HL-60 (cell line): ENCODE measurements around the gene RHOH.

Experiments
- DNase-seq, 2 experiments: peaks; one replicate each; pipeline ENCODE4 v3.0.0-alpha.2; 2010 to 2020; ENCODE audit warnings: low read depth in 1 of 2, low spot score in 1 of 2
- H3K27ac ChIP-seq: fragments of 250-450 bp; sonication (Bioruptor Pico); replicated peaks from 2 replicates; pipeline ENCODE4 v1.5.1; 2020; ENCODE audit warnings: mild to moderate bottlenecking, moderate library complexity
- H3K27me3 ChIP-seq: fragments of 250-450 bp; sonication (Bioruptor Pico); 2 replicates; pipeline ENCODE4 v1.5.1; 2021; ENCODE audit warnings: mild to moderate bottlenecking, moderate library complexity; ENCODE audit not compliant: insufficient read depth, poor library complexity, severe bottlenecking
- H3K4me3 ChIP-seq: replicated peaks from 2 replicates; pipeline ENCODE4 v1.5.1; 2011; ENCODE audit warnings: mild to moderate bottlenecking, control low read depth, low read length; ENCODE audit not compliant: insufficient read depth
- GABPA ChIP-seq: IDR thresholded peaks from 2 replicates; pipeline ENCODE4 v1.6.1; 2012; ENCODE audit warnings: low read depth
- POLR2AphosphoS5 ChIP-seq: IDR thresholded peaks from 2 replicates; pipeline ENCODE4 v1.6.1; 2012; ENCODE audit warnings: low read depth
- REST ChIP-seq: IDR thresholded peaks from 2 replicates; pipeline ENCODE4 v1.6.1; 2012; ENCODE audit warnings: low read depth; ENCODE audit not compliant: insufficient replicate concordance
- SPI1 ChIP-seq: IDR thresholded peaks from 2 replicates; pipeline ENCODE4 v1.6.1; 2012; ENCODE audit warnings: low read depth, mild to moderate bottlenecking, borderline replicate concordance
- TF ChIP-seq, protein P1 (sequence below): IDR thresholded peaks from one replicate; pipeline ENCODE4 v1.5.1; 2011; ENCODE audit warnings: low read length, control low read depth, inconsistent platforms; ENCODE audit not compliant: insufficient read depth

The RHOH gene

GRCh38 chr4:40264995-40265909 lies 68.4 kb downstream of the RHOH start:
- DNase-seq: peak in 1 of 2 experiments; percentile 74
- no peak overlapping the region for H3K27ac ChIP-seq

GRCh38 chr4:40265910-40266274 lies 69.1 kb downstream of the RHOH start:
- Histone ChIP-seq H3K27ac (no peak overlapping the region), H3K27me3 (no peaks in the 10 kb centered on the region), H3K4me3 (no peak overlapping the region)
- DNase-seq: no peak
- TF ChIP-seq REST (no peak), GABPA (no peak)

More at GRCh38 chr4:40264995-40265909, 68.4 kb downstream of the RHOH start:
- Histone ChIP-seq H3K4me3 (no peak overlapping the region), H3K27me3 (no peaks in the 10 kb centered on the region)
- peak; percentile 29; the same call in 1 of the 2 replicates for TF ChIP-seq POLR2AphosphoS5
- TF ChIP-seq, protein P1, sequence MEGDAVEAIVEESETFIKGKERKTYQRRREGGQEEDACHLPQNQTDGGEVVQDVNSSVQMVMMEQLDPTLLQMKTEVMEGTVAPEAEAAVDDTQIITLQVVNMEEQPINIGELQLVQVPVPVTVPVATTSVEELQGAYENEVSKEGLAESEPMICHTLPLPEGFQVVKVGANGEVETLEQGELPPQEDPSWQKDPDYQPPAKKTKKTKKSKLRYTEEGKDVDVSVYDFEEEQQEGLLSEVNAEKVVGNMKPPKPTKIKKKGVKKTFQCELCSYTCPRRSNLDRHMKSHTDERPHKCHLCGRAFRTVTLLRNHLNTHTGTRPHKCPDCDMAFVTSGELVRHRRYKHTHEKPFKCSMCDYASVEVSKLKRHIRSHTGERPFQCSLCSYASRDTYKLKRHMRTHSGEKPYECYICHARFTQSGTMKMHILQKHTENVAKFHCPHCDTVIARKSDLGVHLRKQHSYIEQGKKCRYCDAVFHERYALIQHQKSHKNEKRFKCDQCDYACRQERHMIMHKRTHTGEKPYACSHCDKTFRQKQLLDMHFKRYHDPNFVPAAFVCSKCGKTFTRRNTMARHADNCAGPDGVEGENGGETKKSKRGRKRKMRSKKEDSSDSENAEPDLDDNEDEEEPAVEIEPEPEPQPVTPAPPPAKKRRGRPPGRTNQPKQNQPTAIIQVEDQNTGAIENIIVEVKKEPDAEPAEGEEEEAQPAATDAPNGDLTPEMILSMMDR: no peak

DNA sequence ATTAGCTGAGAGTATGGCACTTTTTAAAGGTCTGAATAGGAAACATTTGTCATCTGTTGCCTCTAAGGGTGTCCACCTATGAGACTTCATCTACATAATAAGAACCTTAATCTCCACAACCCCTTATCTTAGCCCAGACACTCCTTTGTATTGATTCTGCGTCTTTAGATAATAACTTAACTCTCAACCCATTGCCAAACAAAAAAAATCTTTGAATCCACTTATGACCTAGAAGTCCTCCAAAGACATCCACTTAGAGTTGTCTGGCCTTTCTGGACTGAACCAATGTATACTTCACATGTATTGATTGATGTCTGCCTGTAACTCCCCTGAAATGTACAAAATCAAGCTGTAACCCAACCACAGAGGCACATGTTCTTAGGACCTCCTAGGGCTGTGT lies 72.3 kb downstream of the RHOH start:
- Histone ChIP-seq H3K4me3 (no peak overlapping the region), H3K27me3 (no peaks in the 10 kb centered on the region), H3K27ac (no peak overlapping the region)
- DNase-seq: no peak
- TF ChIP-seq, protein P1: no peak
- TF ChIP-seq POLR2AphosphoS5 (no peak), REST (no peak), SPI1 (no peak), GABPA (no peak)

DNA sequence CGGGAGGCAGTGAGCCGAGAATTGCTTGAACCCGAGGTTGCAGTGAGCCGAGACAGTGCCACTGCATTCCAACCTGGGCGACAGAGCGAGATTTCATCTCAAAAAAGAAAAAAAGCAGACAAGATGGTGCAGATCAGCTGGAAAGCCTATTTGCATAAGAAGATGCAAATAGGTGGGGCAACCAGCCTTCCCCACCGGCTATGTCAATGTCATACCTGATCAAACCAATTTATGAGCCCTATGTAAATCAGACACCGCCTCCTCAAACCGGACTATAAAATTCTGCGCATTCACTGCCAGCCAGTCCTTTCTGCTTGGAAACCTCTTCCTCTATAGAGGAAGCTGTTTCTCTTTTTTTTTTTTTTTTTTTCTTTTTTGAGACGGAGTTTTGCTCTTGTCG lies 73.8 kb downstream of the RHOH start:
- Histone ChIP-seq H3K27ac (no peak overlapping the region), H3K27me3 (no peaks in the 10 kb centered on the region), H3K4me3 (no peak overlapping the region)
- TF ChIP-seq GABPA: no peak
- peak; percentile 12; the same call in 1 of the 2 replicates for TF ChIP-seq SPI1
- TF ChIP-seq, protein P1: no peak
- no peak for TF ChIP-seq REST
- no peak for TF ChIP-seq POLR2AphosphoS5
- DNase-seq: no peak
